ENCODE results near the gene RAP1GAP.

RAP1GAP gene

DNA sequence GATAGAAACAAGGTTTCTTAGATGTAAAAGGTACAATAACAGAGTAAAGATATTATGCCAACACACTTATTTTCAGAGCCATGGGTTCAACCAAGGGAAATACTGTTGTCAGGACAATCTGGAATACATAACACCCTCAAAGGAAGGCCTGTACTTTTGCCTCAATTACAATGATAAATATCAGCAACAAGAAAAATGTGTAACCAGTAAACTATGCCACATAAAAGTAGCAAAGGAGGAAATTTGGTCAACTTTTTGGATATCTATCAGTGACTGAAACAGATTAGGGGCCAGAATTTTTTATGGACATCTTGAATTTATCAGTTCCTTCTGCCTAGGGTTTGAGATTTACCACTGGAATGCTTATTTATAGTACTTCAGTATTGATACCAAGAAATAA is 24.6 kb upstream of the RAP1GAP start:
- in situ Hi-C loops (cut with MboI; ENCODE audit: low sequenced_read_pairs, unreplicated experiment), result no loop called here
- TF ChIP-seq CTCF (IDR thresholded peaks at IDR 0.05; ENCODE audit: borderline replicate concordance, control extremely low read depth, extremely low read depth, insufficient read depth, missing control alignments), result no peak
- DNase-seq (ENCODE audit: low spot score), result no peak

DNA sequence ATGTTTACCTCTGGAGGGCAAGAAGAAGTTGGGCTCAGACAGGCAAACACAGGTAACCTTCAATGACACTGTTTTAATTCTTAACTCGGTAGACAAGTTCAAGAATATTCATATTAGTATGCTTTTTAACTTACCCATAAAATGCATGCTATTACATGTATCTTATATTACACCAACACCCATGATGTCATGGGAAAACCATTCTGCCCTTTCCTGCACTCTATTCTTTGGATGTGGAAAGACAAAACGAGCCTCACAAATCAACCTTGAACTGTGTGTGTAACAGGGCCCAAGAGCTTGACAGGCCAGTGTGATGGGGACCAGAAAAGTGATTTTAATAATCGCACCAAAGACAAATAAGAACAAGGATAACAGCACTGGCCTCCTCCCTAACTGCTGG is 22.6 kb upstream of the RAP1GAP start:
- in situ Hi-C loops (cut with MboI; ENCODE audit: low sequenced_read_pairs, unreplicated experiment), result no loop called here
- TF ChIP-seq CTCF (IDR thresholded peaks at IDR 0.05; ENCODE audit: borderline replicate concordance, control extremely low read depth, extremely low read depth, insufficient read depth, missing control alignments), result no peak
- no peak for DNase-seq (ENCODE audit: low spot score)

DNA sequence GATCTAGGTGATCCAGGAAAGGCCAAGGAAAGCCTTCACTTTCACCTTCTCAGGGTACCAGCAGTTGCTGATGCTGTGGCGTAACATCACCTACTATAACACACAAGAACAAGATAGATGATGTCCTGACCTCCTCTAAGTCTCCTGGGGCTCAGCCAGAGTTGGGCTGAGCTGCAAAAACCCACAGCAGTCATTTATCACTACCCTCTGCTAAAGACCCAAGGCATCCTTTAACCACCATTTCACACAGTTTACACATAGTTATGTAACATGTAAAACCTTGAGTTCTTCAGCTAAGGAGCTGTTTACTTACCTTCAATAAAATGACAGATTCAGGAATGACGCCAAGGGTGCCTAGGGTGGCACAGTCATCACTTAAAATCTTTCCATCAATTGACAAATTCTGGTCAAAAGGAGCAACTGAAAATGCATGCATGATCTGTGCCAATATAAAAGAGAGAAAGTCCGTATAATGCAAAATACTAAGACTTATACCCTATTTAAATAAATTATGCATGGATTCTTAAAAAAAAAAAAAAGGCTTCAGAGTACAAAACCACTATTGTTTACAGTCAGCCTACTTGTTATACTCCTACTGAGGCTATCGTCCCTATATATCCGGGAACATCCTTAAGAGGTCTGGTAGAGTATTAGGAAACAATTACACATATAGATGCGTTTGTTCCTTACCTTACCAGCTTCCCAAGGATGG is 20.7 kb upstream of the RAP1GAP start:
- DNase-seq (ENCODE audit: low spot score), result no peak
- in situ Hi-C loops (cut with MboI; ENCODE audit: low sequenced_read_pairs, unreplicated experiment), result no loop called here
- no peak for TF ChIP-seq CTCF (IDR thresholded peaks at IDR 0.05; ENCODE audit: borderline replicate concordance, control extremely low read depth, extremely low read depth, insufficient read depth, missing control alignments)

DNA sequence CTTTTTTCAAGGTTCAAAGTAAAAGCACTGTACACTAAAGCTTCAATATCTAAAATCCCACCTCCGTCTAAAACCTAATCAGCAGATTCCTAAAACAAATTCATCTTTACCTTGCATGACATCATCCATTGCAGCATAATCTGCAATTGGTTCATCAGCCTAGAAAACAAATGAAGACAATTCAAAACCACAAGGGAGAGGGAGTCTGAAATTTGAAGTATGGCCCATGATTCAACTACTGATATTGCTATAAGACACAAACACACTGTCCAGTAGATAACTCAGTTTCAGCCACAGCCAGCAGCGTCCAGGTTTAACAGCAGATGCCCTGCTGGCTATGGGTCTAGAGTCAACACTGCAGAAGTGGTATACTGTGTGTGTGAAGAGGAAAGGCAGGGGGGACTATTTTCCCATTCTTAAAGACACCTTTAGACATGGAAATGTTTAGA is 17.9 kb upstream of the RAP1GAP start:
- in situ Hi-C loops (cut with MboI; ENCODE audit: low sequenced_read_pairs, unreplicated experiment), result no loop called here
- DNase-seq (ENCODE audit: low spot score), result no peak
- no peak for TF ChIP-seq CTCF (IDR thresholded peaks at IDR 0.05; ENCODE audit: borderline replicate concordance, control extremely low read depth, extremely low read depth, insufficient read depth, missing control alignments)

DNA sequence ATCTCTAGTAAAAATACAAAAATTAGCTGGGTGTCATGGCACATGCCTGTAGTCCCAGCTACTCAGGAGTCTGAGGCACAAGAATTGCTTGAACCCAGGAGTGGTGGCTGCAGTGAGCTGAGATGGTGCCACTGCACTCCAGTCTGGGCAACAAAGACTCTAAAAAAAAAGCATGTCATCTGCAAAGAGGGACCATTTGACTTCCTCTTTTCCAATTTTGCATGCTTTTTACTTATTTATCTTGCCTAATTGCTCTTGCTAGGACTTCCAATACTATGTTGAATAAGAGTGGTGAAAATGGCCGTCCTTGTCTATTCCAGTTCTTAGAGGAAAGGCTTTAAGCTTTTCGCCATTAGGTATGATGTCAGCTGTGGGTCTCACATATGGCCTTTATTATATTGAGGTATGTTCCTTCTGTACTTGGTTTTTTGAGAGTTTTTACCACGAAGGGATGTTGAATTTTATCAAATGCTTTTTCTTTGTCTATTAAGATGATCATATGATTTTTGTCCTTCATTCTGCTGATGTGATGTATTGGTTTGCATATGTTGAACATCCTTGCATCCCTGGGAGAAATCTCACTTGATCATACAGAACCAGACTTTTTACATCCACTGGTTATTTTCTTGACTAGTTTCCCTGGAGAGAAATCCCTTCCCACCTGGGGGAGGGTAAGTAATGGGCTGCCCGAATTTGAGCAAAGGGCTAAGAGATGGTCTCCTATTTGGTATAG is 17.0 kb upstream of the RAP1GAP start:
- no peak for TF ChIP-seq CTCF (IDR thresholded peaks at IDR 0.05; ENCODE audit: borderline replicate concordance, control extremely low read depth, extremely low read depth, insufficient read depth, missing control alignments)
- in situ Hi-C loops (cut with MboI; ENCODE audit: low sequenced_read_pairs, unreplicated experiment), result no loop called here
- DNase-seq (ENCODE audit: low spot score), result no peak

- DNase-seq (ENCODE audit: low spot score), result no peak
- no peak for TF ChIP-seq CTCF (IDR thresholded peaks at IDR 0.05; ENCODE audit: borderline replicate concordance, control extremely low read depth, extremely low read depth, insufficient read depth, missing control alignments)
- in situ Hi-C loops (cut with MboI; ENCODE audit: low sequenced_read_pairs, unreplicated experiment), result no loop called here
Observed at GRCh38 chr1:21681426-21681825, 12.3 kb upstream of the RAP1GAP start.
